HTR-8/SVneo (cell line): Measurements from ENCODE around the gene MT1X.

Source experiments
- DNase-seq: peaks from one replicate; pipeline ENCODE4 v3.0.0; 2011; ENCODE audit warnings: low spot score, mixed read lengths; ENCODE audit not compliant: insufficient read length
- FAIRE-seq: peaks from 2 replicates; lab custom pipeline; 2011; peaks lifted over from hg19 to GRCh38; lab: Jason Lieb, UNC

MT1X gene

DNA sequence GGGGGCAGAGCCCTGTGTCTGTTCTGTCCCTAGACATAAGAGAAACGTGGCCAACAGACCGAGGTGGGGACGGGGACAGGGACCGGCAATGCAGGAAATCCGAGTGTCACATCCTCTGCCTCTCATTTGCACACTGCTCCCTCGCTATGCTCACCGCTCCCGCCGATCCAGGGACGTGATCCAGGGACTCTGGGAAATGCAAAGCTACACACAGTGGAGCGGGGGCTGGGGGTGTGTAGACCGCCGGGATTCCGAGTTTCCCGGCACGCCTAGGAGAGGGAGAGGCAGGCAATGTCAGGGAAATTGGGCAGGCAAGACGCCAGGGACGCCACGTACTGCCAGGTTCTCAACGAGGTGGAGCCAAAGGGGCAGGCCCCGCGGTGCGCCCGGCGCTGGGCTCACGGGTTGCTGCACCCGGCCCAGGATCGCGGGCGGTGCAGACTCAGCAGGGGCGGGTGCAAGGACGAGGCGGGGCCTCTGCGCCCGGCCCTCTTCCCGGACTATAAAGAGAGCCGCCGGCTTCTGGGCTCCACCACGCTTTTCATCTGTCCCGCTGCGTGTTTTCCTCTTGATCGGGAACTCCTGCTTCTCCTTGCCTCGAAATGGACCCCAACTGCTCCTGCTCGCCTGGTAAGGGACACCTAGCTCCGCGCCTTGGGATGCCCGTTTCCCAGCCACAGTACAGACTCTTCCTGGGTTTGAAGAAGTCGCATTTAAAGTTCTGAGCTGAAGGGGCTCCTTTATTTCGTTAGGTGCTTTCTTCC, at the start of gene MT1X:
MT1X (plus strand) TSS at position 532 of the 764 bp plus-strand sequence; CDS start at position 603, 71 bp downstream.
- FAIRE-seq (peak; percentile 63), DNase-seq (peak; percentile 88)

DNA sequence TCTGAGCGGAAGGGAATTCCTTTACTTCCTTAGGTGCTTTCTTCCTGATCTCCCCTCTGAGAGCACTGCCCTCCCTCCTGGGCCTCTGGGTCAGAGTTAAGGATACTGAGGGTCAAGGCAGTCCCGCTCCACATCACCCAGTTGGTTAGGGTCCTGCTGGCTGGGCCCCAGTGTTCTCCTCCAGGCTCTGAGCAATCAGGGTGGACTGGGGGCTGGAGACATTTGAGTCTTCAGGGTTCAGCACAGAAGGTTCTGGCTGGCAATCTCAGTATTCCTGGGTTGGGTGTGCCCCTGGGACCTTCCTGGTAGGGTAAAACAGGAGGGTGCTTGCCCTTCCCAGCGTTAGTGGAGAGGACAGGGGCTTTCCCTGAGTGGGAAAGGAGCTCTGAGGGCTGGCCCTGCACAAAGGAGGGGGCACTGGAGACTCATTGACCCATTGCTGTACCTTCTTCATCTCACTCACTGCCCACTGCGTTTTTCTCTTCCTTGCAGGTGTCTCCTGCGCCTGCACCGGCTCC, 49.4 kb upstream of the MT1X start:
- FAIRE-seq: no peak

DNA sequence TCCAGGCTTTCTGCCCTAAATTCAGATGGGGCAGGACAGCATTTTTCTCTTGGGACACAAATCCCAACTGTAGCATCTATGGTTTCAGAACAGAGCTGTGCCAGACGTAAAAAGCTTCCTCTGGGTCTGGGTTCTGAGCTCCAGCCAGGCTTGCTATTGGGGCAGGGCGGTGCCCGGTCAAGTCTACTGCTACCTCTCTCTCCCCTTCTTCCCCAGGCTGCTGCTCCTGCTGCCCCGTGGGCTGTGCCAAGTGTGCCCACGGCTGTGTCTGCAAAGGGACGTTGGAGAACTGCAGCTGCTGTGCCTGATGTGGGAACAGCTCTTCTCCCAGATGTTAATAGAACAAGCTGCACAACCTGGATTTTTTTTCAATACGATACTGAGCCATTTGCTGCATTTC, 48.7 kb upstream of the MT1X start:
- FAIRE-seq (no peak), DNase-seq (no peak)

More for the DNA sequence above, 49.4 kb upstream of the MT1X start:
- no peak for DNase-seq

- FAIRE-seq (no peak), DNase-seq (no peak)
Measured at GRCh38 chr16:56634715-56635440, 47.4 kb upstream of the MT1X start.

- no peak for DNase-seq
Measured at GRCh38 chr16:56635441-56635967, 46.8 kb upstream of the MT1X start.

DNA sequence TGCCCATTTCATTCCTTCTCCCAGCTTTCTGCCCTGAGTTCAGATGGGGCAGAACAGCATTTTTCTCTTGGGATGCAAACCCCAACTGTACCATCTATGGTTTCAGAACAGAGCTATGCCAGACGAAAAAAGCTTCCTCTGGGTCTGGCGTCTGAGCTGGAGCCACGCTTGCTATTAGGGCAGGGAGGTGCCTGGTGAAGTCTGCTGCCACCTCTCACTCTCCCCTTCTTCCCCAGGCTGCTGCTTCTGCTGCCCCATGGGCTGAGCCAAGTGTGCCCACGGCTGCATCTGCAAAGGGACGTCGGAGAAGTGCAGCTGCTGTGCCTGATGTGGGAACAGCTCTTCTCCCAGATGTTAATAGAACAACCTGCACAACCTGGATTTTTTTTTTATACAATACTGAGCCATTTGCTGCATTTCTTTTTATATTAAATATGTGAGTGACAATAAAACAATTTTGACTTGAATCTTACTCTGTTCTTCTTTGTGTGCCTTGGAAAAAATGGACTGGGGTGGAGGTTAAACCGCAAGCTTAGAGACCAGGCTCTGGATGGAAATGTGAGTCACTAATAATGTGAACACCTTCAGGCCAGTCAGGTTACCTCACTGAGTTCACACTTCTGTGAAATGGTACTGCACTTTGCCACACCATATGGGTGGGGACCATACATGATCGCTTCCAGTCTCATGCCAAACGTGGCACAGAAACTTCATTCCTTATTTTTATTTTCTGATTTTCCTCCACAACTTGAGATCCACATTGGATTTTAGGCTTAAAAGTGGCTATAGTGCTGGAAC, 45.5 kb upstream of the MT1X start:
- DNase-seq (no peak), FAIRE-seq (no peak)

More at GRCh38 chr16:56635441-56635967, 46.8 kb upstream of the MT1X start:
- no peak for FAIRE-seq

GRCh38 chr16:56637814-56638750, 44.2 kb upstream of the MT1X start, which contains the start of gene MT1A:
MT1A (plus strand) TSS chr16:56638666; CDS start chr16:56638739, 73 bp downstream.
- FAIRE-seq: no peak
- DNase-seq: no peak

DNA sequence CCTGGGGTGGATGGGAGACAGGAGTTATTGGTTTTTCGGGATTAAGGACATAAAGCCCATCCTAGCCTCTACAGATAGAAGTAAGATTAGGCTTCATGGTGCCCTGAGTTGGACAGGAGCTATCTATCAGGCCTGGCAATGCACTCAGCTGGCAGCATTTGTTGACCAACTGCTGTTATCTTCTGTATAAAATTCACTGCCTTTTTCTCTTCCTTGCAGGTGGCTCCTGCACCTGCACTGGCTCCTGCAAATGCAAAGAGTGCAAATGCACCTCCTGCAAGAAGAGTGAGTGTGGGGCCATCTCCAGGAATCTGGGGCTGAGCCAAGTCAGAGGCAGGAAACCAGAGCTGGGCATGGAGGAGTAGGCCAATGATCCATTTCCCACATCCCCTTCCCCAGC, 43.2 kb upstream of the MT1X start:
- DNase-seq (no peak), FAIRE-seq (no peak)

DNA sequence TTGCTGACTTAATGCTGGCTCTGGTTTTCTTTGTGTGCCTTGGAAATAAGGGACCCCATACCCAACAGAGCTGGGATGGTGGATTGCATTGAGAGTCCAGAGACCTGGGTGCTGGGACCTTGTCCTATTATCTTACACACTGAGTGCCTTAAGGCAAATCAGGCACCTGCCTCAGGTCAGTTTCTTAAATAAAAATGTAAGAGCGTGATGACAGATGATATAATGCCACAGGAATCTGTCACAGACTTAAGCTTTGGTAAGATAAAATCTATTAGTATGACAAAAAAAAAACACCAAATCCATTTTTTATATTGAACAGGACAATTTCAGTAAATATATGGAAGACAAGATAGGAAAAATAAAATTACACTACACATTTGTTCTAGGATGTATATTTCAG, 42.2 kb upstream of the MT1X start:
- FAIRE-seq: no peak

GRCh38 chr16:56641166-56641565, 41.1 kb upstream of the MT1X start:
- FAIRE-seq: no peak
- DNase-seq: no peak

More for the DNA sequence above, 42.2 kb upstream of the MT1X start:
- DNase-seq: no peak

DNA sequence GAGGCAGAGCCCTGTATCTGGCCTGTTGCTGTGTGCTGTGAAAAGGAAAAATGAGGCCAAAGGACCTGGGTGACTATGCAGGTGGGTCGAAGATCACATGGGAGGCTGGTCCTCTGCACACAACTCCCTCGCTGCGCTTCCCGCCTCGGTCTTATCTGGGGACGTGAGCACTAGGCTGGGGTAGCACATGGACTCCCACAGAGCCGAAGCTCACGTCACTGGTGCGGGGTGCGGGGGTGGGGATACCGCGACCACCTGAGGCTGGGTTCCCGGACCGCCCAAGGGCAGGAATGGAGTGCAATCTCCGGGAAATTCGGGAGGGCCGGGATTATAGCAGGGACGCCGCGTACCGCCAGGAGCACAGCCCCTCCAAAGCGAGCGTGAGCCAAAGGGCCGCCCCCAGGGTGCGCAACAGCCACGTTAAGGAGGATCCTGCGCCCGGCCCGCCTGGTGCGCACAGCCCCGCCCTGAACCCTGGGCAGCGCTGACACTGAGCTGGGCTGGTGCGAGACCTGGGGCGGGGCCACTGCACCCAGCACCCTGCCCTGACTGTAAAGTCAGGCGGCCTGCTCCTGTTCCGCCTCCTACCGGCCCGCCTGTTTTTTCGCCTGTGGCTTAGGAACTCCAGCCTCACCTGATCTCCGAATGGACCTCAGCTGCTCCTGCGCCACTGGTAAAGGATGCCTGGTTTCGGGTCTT, 39.0 kb upstream of the MT1X start:
- no peak for FAIRE-seq
- DNase-seq: no peak

GRCh38 chr16:56643833-56644232, 38.4 kb upstream of the MT1X start:
- FAIRE-seq: no peak
- DNase-seq: no peak

DNA sequence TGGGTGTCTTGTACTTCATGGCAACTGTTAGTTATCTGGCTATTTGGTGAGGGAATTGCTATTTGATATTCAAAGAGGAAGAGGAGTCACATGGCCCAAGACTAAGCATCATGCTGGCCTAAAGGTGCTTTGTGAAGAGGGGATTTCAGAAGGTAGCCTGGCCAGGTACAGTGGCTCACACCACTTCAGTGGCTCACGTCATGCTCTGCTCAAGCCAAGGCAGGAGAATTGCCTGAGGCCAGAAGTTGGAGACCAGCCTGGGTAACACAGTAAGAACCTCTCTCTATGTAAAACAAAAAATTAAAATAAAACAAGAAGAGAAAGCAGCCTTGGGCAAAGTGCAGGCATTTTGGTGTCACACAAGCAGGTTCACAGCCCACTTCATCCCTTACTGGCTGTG, 37.0 kb upstream of the MT1X start:
- DNase-seq: no peak
- FAIRE-seq: no peak

- FAIRE-seq: no peak
- DNase-seq: no peak
Measured at GRCh38 chr16:56645838-56646237, 36.4 kb upstream of the MT1X start.

GRCh38 chr16:56647641-56648431, 34.4 kb upstream of the MT1X start:
- no peak for DNase-seq
- FAIRE-seq: no peak

DNA sequence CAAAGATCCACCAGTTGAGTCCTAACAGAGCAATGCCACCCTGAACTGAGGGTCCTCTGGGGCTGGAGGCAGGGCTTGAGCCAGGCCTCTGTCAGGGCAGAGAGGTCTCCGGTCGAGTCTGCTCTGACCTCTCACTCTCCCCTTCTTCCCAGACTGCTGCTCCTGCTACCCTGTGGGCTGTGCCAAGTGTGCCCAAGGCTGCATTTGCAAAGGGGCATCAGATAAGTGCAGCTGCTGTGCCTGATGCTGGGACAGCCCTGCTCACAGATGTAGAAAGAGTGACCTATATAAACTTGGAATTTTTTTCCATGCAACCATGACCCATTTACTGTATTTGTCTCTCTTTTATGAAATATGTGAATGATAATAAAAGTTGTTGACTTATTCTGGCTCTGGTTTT, 33.0 kb upstream of the MT1X start:
- FAIRE-seq: no peak
- no peak for DNase-seq

GRCh38 chr16:56649820-56650219, 32.5 kb upstream of the MT1X start:
- DNase-seq (no peak), FAIRE-seq (no peak)

DNA sequence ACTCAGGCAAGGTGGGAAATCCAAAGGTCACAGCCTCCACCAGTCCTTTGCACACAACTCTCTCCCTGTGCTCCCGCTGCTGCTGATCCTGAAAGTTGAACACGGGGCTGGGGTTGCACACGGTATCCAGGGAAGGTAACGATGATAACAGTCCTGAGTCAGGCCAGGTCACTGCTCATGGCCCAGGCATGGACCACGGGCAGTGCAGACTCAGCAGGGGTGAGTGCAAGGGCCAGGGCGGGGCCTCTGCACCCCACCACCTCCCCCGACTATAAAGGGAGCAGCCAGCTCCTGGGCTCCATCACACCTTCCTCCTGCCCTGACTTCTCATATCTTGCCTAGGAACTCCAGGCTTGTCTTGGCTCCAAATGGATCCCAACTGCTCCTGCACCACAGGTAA, 30.7 kb upstream of the MT1X start, which contains the start of gene MT1B:
MT1B (plus strand) TSS at position 301 of the 400 bp plus-strand sequence; CDS start at position 369, 68 bp downstream.
- DNase-seq (no peak), FAIRE-seq (no peak)
